Activated CD4-positive, alpha-beta T cell treated with anti-CD3 and anti-CD28 coated beads, Interleukin-2, Interleukin-6, amounts not matched to agents 100 ng/mL and 50 ng/mL, durations not matched to agents 16 hours and 8 hours (primary cell): ENCODE measurements around the gene PPM1H.

Experiments
- DNase-seq: peaks from one replicate; pipeline ENCODE4 v3.0.0-alpha.2; 2020

Gene PPM1H

GRCh38 chr12:62725781-62726180 lies 209.2 kb downstream of the PPM1H start:
- DNase-seq, result no peak

GRCh38 chr12:62724947-62725451 lies 210.0 kb downstream of the PPM1H start:
- no peak for DNase-seq

- DNase-seq, result no peak
Measured at GRCh38 chr12:62724285-62724684, 210.7 kb downstream of the PPM1H start.

GRCh38 chr12:62722971-62723680 lies 211.8 kb downstream of the PPM1H start:
- DNase-seq, result no peak

- DNase-seq, result no peak
Measured at GRCh38 chr12:62720661-62721330, 214.2 kb downstream of the PPM1H start.

GRCh38 chr12:62720025-62720424 lies 214.9 kb downstream of the PPM1H start:
- no peak for DNase-seq

DNA sequence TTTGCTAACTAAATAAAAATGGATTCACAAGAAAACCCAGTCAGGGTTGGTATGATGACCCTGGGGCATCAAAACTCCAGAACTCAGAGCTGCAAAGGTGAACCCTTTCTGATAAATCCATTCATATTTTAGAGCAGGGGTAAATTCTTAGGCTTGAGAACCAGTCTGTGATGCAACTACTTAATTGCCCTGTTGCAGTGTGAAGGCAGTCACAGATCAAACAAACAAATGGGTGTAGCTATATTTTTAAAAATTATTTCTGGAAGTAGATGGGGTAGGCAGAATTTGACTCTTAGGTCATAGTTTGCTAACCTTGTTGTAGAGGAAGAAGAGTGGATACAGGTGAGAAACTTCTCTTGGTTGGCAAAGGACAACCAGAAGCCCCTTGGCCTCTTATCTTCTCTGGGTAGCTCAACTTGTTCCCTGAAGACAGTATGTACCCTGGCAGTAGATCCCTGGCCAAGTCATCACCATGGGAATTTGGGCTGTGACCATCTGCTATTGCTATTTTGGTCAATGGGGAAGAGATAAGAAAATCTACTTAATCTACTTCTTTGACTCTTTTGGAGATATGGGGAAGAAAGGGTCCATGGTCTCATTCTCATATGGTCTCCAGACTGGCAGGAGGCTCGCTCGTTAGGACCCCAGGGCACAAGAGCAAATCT lies 216.1 kb downstream of the PPM1H start:
- DNase-seq, result no peak

DNA sequence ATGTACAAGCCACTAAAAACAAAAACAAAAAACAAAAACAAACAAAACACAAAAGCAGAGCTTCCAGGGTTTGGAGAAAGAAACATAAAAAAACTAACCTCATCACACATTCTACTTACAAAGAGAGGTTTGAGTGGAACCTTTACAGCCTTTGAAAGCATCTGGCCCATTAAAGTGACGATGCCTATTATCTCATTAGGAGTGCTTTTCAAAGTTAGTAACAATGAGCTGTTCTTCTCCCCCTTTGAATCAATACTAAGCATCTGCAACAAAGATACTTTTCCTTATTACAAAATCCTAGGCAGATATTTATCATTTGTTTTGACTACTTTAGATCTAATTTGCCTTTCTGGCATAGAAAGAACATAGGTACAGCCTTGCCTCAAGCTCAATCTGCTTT lies 217.3 kb downstream of the PPM1H start:
- DNase-seq, result no peak

- DNase-seq, result no peak
Measured at GRCh38 chr12:62716866-62717525, 218.0 kb downstream of the PPM1H start.

GRCh38 chr12:62716037-62716436 lies 218.9 kb downstream of the PPM1H start:
- no peak for DNase-seq

DNA sequence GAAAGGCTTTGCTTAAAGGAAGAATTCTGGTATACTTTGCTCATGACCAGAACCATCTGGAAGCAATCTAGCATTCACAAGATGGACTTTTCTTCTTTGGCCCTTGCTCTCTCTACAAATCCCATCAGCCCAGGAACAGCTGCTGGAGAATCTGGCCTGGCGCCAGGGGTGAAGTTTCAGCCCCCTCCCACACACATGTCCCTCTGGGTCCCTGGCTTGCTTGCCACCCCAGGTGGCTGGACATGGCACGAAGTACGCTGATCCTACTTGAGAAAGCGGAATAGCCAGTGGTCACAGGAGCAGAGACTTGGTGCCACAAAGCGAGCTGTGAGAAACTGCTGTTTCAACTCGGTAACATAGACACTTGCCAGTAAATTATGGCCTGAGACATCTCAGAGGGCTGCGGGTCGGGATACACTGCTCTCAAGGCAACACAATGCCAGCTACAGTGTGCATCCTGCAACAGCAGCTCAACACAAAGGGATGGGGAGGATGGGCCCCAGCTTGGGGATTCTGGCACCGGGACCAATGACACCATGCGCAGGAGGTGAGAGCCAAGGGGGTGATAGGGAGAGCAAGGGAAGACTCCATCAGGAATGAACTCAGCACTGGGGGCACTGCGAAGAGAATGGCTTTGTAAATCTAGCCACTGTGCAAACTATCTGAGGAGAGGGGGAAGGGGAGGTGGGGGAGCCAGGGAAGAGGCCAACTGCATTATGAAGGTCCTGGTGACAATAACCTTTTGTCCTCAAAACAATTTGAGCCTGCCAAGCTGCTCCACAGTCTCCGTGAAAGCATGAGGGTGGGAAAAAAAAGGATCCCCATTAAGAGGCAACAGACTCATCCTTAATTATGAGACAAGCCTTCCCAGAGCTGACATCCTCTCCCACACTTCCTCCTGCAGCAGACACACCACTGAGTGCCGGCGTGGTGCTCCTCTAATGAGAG lies 219.9 kb downstream of the PPM1H start:
- no peak for DNase-seq

DNA sequence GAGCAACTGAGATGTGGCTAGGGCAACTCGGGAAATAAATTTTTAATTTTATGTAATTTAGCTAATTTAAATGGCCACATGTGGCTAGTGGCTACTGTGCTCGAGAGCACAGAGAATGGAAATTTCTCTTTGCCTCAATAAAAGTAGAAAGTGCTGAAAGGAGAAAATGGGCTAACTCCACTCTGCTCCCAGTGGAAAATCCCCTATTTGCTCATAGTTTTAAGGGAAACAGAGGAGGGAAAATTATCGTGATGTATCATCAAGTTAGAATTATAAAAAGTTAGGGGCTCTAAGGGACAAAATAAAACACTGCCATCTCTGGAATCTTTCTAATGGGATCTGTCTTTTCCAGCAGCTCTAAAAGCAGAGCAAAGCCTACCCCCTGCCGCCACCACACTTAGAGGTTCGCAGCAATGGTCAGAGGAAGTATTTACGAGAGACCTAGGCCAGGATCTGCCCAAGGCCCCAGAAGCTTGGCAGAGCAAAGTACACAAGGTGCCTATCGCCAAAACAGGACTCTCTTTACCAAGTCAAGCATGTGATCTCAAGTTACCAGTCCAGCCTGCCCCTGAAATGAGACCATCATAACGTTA lies 220.7 kb downstream of the PPM1H start:
- DNase-seq, result no peak

GRCh38 chr12:62713723-62714122 lies 221.2 kb downstream of the PPM1H start:
- DNase-seq, result no peak

DNA sequence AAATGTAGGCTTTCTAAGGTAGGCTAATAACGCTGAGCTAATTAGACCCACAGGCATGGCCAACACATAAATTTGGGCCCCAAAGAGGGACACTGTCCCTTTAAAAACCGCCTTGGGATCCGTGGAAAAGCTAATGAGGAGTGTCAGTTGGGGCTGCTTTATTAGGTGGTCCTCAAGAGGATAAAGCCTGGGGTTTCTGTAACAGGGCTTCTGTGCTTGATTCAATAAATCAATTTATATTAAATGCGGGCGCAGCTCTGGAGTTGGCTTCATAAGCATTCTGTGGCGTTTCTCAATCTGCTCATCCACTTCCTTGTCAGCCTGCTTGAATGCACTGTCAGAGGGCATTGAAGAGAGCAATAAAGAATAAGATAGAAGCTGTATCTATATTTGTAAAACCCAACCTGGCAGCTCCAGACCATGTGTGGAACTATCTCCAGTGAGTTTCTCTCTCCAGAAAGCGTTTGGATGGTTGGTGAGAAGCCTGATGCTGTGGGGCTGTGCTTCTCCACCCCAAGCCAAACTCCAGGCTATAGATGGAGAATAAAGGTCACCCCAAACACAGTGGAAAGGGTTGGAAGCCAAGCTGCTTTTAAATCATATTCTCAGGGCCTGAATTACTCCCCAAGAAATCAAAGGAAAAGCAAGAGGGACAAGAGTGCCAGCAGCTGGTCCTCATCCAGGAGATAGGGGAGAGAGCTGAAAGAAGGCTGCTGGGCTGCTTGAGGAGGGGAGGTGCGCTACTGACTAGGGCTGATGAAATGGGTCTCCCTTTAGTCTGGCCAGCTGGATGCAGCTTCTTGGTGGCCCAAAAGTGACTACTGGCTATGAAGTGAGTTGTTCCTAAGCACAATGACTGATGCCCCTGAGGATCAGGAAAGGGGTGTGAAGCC lies 222.0 kb downstream of the PPM1H start:
- DNase-seq, result no peak

DNA sequence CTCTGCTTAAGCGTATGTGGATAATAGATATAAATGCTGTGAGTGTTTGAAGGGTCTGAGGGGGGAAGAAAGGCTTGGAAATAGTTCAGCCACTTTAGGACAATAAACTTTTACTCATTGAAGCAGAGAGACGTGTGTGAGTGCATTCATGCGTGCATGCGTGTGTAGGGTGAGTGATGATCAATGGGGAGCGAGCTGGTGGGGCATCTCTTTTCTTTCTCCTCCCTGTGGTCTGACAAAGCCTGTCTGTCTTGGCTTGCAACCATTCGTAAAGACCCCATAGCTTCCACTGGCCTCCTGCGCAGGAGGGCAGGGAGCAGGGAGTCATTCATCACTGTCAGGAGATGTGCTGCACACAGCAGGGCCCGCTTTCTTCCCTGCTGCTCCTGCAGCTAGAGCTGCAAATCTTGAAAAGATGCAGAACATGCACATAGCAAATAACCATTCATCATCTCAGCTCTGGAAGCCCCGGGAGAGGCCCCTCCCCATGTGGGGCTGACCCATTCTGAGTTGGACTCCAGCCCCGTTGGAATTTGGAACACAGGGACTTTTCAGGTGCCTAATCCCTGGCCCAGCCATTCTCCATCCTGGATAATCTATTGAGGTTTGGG lies 223.2 kb downstream of the PPM1H start:
- DNase-seq, result no peak

DNA sequence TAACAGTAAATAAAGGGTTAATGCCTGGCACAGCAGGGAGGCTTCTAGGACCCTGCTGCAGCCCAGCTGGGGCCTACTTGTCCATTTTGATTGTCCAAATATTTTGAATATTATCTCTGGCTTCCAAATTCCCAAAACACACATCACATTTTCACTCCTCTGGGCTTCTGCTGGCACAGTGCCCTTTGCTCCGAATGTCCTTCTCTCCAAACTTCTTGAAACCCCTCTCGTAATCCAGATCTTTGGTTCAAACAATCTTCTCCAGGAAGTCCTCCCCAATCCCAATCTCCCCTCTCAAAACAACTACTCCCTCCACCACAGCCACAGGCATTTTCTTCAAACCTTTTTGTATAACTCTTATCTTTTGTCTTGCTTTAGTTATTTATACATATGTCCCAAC lies 225.6 kb downstream of the PPM1H start:
- no peak for DNase-seq

DNA sequence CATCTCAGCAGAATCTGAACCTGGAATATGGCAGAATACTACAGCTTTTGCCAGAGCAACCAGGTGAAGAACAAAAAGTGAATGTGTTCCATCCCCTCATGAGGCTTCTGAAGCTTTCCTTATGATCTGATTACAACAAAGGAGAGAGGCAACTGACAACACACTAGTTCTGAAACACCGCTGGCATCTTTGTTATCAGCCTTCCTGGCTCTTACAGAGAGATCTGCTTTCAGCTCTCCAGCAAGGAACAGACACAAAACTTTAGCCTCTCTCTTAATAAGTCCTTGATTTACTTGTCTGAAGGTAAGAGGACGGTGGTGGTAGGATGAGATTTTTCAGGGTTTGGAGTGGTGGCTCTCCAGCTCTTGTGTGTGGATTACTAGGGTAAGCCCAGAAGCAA lies 227.0 kb downstream of the PPM1H start:
- DNase-seq, result no peak

GRCh38 chr12:62705846-62706245 lies 229.1 kb downstream of the PPM1H start:
- no peak for DNase-seq

GRCh38 chr12:62703011-62703380 lies 232.0 kb downstream of the PPM1H start:
- DNase-seq, result no peak

DNA sequence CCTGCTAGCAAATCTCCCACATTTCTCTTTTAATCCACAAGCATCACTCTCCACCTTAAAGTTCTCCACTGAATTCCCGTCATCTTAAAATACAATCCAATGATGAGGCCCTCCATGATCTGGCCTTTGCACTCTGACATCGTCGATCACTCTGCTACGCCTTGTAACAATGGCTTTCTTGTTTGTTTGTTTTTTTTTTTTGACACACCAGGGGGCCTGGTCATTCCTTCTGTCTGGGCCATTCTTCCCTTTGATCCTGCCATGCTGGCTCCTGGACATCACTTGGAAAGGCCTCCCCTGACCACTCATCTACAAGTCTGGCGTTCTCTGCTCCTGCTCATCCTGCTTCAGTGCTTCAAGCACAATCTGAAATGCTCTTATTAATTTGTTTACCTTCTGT lies 233.5 kb downstream of the PPM1H start:
- DNase-seq, result no peak
